Gastrocnemius medialis (tissue), 4 donors: ENCODE data around the gene IST1. TPM values are rescaled to one million over a fixed set of nuclear protein-coding genes. Genes with fewer than 3 reads are reported as not detected.

Experiments
- ATAC-seq, 2 donors: fragments of 150-250 bp; one replicate each; pipeline ENCODE4 v1.9.1; 2016
- DNase-seq, 2 donors: peaks; one replicate each; pipeline ENCODE4 v3.0.0-alpha.2; 2019
- H3K27ac ChIP-seq, 4 donors: fragments of 200-600 bp; sonication (generic); 1 replicate in 1 of 4; 2 replicates in 3 of 4; pipeline ENCODE4 v1.5.1; 2016 to 2018; ENCODE audit warnings: mild to moderate bottlenecking in 2 of 4, moderate library complexity in 1 of 4
- H3K27me3 ChIP-seq, 3 donors: fragments of 200-600 bp; sonication (generic) in 2 of 3; 1 replicate in 1 of 3; 2 replicates in 2 of 3; pipeline versions ENCODE4 v1.5.1 to v1.6.0; 2016 to 2019; ENCODE audit warnings: mild to moderate bottlenecking in 1 of 3, moderate library complexity in 1 of 3
- H3K36me3 ChIP-seq, 2 donors: fragments of 200-600 bp; sonication (generic) in 1 of 2; one replicate each; pipeline ENCODE4 v1.5.1; 2017 to 2018
- H3K4me1 ChIP-seq, 2 donors: fragments of 200-600 bp; sonication (generic) in 1 of 2; one replicate each; pipeline ENCODE4 v1.5.1; 2016 to 2017; ENCODE audit warnings: mild to moderate bottlenecking in 2 of 2
- H3K4me3 ChIP-seq, 4 donors: fragments of 200-600 bp; sonication (generic) in 3 of 4; 1 replicate in 1 of 4; 2 replicates in 3 of 4; pipeline ENCODE4 v1.5.1; 2016 to 2019; ENCODE audit warnings: mild to moderate bottlenecking in 2 of 4
- H3K9me3 ChIP-seq, 3 donors: fragments of 200-600 bp; sonication (generic) in 2 of 3; 1 replicate in 1 of 3; 2 replicates in 2 of 3; pipeline ENCODE4 v1.5.1; 2016 to 2019
- CTCF ChIP-seq, 5 experiments: fragments of 450-650 bp in 3 of 5; fragments of 200-600 bp in 2 of 5; sonication (generic) in 2 of 5; IDR thresholded peaks in 4 of 5; conservative IDR thresholded peaks in 1 of 5; 1 replicate in 4 of 5; 2 replicates in 1 of 5; pipeline ENCODE4 v1.5.1; 2016 to 2019; ENCODE audit warnings: antibody characterized with exemption in 5 of 5, mild to moderate bottlenecking in 3 of 5, moderate library complexity in 3 of 5
- POLR2A ChIP-seq, 2 donors: fragments of 450-650 bp; IDR thresholded peaks; one replicate each; pipeline ENCODE4 v1.6.1; 2017; ENCODE audit warnings: antibody characterized with exemption in 2 of 2, mild to moderate bottlenecking in 2 of 2, moderate library complexity in 2 of 2
- in situ Hi-C, 4 donors: fragments of 200-750 bp; cut with MboI; loops; one replicate each; pipeline versions ENCODE4 v1.15.0 to v1.8.0; 2017; ENCODE audit warnings: low sequenced_read_pairs in 4 of 4
- intact Hi-C: fragments of 100-400 bp; cut with DNase I; formaldehyde crosslinking; loops from one replicate; pipeline ENCODE4 v1.15.1; 2023; ENCODE audit warnings: low total_unique reads
- total RNA-seq, 4 donors: library from RNA; depleted of rRNA; stranded (reverse); fragments of >200 nt; gene quantifications; one replicate each; pipeline versions ENCODE4 v1.1.0 to v1.2.3, GENCODE V29; 2016

IST1 gene
- total RNA-seq, 4 donors from 2014 or later = 90.8 to 141 (median 112) TPM

GRCh38 chr16:71933913-71934695 is 38.8 kb downstream of the IST1 start:
- no peak for ATAC-seq
- no peaks in the 10 kb centered on the region for H3K27me3 ChIP-seq
- no peaks in the 10 kb centered on the region for H3K9me3 ChIP-seq
- intact Hi-C loops = no loop called here
- H3K4me1 ChIP-seq = peaks cover 16 to 27% of the 10 kb centered on the region in 2 donors
- DNase-seq = no peak
- peak overlapping the region; percentile 27 to 73 (median 40) for H3K27ac ChIP-seq
- in situ Hi-C loops = no loop called here
- no peak overlapping the region for H3K4me3 ChIP-seq
- TF ChIP-seq POLR2A (IDR thresholded peaks at IDR 0.05) = no peak
- TF ChIP-seq CTCF (IDR thresholded peaks at IDR 0.05 in 4 of 5, conservative IDR thresholded peaks at IDR 0.05 in 1 of 5) = no peak
- peaks cover 0 to 5% of the 10 kb centered on the region in 2 donors for H3K36me3 ChIP-seq

GRCh38 chr16:71937868-71938510 is 42.7 kb downstream of the IST1 start:
- intact Hi-C loops = no loop called here

GRCh38 chr16:71943887-71944286 is 48.6 kb downstream of the IST1 start:
- Histone ChIP-seq H3K36me3 (no peaks in the 10 kb centered on the region), H3K27ac (no peak overlapping the region), H3K4me1 (no peaks in the 10 kb centered on the region), H3K9me3 (no peaks in the 10 kb centered on the region), H3K27me3 (no peaks in the 10 kb centered on the region), H3K4me3 (no peak overlapping the region)
- no peak for DNase-seq
- TF ChIP-seq POLR2A (IDR thresholded peaks at IDR 0.05) = no peak
- no peak for TF ChIP-seq CTCF (IDR thresholded peaks at IDR 0.05 in 4 of 5, conservative IDR thresholded peaks at IDR 0.05 in 1 of 5)
- in situ Hi-C loops = no loop called here
- intact Hi-C loops = no loop called here
- no peak for ATAC-seq

More at GRCh38 chr16:71937868-71938510, 42.7 kb downstream of the IST1 start:
- TF ChIP-seq POLR2A (IDR thresholded peaks at IDR 0.05) (no peak), CTCF (IDR thresholded peaks at IDR 0.05 in 4 of 5, conservative IDR thresholded peaks at IDR 0.05 in 1 of 5) (no peak)
- in situ Hi-C loops = no loop called here
- H3K4me1 ChIP-seq = peaks cover 0 to 6% of the 10 kb centered on the region in 2 donors
- no peaks in the 10 kb centered on the region for H3K27me3 ChIP-seq
- H3K27ac ChIP-seq = no peak overlapping the region
- peaks cover 0 to 5% of the 10 kb centered on the region in 2 donors for H3K36me3 ChIP-seq
- DNase-seq (no peak), ATAC-seq (no peak)
- no peaks in the 10 kb centered on the region for H3K9me3 ChIP-seq
- H3K4me3 ChIP-seq = no peak overlapping the region

GRCh38 chr16:71945616-71946015 is 50.3 kb downstream of the IST1 start:
- H3K4me3 ChIP-seq = no peak overlapping the region
- in situ Hi-C loops (no loop called here), intact Hi-C loops (no loop called here)
- H3K27ac ChIP-seq = no peak overlapping the region
- no peaks in the 10 kb centered on the region for H3K4me1 ChIP-seq
- H3K27me3 ChIP-seq = no peaks in the 10 kb centered on the region
- ATAC-seq = no peak
- TF ChIP-seq CTCF (IDR thresholded peaks at IDR 0.05 in 4 of 5, conservative IDR thresholded peaks at IDR 0.05 in 1 of 5) (no peak), POLR2A (IDR thresholded peaks at IDR 0.05) (no peak)
- H3K9me3 ChIP-seq = no peaks in the 10 kb centered on the region
- no peaks in the 10 kb centered on the region for H3K36me3 ChIP-seq
- no peak for DNase-seq
